Measurements from ENCODE around the gene TMEM11.
"Not testable (repeated sequence)": the region's sequence is repeated elsewhere in the genome, so short reads cannot be mapped to it uniquely, and the experiment has no call there.

TMEM11 gene

DNA sequence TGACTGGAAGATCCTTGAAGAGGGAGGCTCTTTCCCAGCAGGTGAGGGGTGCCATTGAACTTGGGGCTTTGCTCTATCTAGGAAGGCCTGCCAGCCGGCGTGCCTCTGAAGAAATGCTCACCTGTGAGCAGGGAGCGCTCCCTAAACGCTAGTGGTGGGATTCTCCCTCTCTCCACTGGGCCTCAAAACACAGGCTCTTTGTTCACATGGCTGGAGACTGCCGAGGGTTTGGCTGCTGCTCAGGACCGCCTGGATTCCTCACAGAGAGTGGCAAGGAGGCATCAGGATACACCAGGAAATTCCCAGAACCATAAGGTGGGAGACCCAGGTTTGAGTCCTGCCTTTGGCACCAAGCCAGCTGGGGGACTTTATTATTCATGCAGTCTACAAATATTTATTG, 17.6 kb upstream of the TMEM11 start:
- TF ChIP-seq, protein P1, sequence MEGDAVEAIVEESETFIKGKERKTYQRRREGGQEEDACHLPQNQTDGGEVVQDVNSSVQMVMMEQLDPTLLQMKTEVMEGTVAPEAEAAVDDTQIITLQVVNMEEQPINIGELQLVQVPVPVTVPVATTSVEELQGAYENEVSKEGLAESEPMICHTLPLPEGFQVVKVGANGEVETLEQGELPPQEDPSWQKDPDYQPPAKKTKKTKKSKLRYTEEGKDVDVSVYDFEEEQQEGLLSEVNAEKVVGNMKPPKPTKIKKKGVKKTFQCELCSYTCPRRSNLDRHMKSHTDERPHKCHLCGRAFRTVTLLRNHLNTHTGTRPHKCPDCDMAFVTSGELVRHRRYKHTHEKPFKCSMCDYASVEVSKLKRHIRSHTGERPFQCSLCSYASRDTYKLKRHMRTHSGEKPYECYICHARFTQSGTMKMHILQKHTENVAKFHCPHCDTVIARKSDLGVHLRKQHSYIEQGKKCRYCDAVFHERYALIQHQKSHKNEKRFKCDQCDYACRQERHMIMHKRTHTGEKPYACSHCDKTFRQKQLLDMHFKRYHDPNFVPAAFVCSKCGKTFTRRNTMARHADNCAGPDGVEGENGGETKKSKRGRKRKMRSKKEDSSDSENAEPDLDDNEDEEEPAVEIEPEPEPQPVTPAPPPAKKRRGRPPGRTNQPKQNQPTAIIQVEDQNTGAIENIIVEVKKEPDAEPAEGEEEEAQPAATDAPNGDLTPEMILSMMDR (IDR thresholded peaks at IDR 0.05; ENCODE audit: borderline replicate concordance, insufficient read depth, low read depth, low read length) = no peak
- no peak overlapping the region for H3K4me3 ChIP-seq (ENCODE audit: low read depth, low read length)

DNA sequence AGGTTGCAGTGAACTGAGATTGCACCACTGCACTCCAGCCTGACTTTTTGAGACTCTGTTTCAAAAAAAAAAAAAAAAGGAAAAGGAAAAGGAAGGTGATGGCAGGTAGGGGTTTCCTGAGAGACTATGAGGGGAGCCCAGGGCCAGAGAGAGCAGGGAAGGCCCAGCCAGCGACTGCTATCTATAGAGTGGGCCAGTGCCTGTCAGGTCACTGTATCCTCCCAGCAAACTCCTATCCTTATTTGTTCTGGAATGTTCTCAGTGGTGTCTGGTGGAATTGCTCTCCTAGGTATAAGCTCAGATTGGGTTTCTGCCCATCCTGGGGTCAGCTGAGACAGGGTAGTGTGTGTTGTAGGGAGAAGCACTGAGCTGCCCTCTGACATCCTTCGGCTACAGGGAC, 14.9 kb upstream of the TMEM11 start:
- TF ChIP-seq, protein P1 (IDR thresholded peaks at IDR 0.05; ENCODE audit: borderline replicate concordance, insufficient read depth, low read depth, low read length) = no peak
- H3K4me3 ChIP-seq (ENCODE audit: low read depth, low read length) = no peak overlapping the region

DNA sequence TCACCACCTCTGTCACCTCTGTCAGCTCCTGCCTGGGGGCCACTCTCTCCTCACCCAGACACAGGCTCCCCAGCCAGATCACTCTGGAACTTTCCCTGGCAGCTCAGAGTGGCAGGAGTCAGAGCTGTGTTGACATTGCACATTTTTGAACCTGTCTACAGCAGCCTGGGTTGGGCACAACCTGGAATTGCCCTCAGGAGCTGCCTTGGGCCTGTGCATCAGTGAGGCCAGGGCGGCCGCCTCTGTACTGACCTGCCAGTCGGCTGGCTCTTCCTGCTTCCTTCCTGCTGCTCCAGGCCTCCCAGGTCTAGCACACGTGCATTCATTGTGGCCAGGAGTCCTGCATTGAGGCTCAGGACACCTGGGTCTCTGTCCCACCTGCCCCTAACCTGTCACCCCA, 14.2 kb upstream of the TMEM11 start:
- H3K4me3 ChIP-seq (ENCODE audit: low read depth, low read length) = no peak overlapping the region
- TF ChIP-seq, protein P1 (IDR thresholded peaks at IDR 0.05; ENCODE audit: borderline replicate concordance, insufficient read depth, low read depth, low read length) = no peak

DNA sequence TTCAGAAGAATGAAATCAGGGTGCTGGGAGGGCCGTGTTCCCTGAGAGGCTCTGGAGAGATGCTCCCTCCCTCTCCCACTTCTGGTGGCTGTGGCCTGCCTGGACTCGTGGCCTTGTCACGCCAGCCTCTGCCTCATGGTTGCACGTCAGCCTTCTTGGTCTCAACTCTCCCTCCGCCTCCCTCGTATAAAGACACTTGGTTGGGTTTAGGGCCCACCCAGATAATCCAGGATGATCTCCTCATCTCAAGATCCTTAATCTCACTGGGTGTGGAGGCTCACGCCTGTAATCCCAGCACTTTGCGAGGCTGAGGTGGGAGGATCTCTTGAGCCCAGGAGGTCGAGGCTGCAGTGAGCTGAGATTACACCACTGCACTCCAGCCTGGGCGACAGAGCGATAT, 13.3 kb upstream of the TMEM11 start:
- not testable (repeated sequence) for H3K4me3 ChIP-seq (ENCODE audit: low read depth, low read length)

DNA sequence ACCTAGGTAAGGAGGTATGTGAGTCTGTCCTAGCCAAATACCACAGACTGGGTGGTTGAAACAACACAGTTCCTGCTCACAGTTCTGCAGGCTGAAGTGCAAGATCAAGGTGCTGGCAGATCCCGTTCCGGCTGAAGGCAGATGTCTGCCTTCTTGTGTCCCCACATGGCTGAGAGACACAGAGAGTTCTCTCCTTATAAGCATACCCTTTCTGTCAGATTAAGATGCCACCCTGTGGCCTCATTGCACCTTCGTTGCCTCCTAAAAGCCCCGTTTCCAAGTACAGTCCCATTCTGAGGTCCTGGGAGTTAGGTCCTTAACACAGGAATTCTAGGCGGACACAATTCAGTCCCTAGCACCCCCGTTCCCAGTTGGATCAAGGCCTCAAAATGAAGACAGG, 9.1 kb upstream of the TMEM11 start:
- TF ChIP-seq, protein P1 (IDR thresholded peaks at IDR 0.05; ENCODE audit: borderline replicate concordance, insufficient read depth, low read depth, low read length) = no peak
- H3K4me3 ChIP-seq (ENCODE audit: low read depth, low read length) = no peak overlapping the region

DNA sequence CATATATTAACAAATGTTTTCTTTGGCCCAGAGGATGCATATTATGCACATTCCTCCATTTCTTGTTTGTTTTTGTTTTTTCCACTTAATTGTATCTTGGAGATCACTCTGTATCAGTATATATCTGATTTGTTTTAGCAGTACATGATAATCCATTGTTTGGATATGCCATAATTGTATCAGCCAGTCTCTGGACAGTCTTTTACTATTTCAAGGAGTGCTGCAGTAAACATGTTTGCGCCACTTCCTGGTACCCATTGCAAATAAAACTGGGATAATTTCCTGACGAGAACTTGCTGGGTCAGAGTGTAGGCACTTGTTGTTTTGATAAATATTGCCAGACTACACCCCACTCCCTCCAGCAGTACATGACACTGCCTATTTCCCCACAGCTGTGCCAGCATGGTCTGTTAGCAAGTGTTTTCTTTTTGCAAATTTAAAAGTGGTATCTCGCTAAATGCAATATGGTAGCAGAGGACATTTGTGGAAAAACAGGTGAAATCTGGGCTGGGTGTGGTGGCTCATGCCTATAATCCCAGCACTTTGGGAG, 4.9 kb upstream of the TMEM11 start:
- TF ChIP-seq, protein P1 (IDR thresholded peaks at IDR 0.05; ENCODE audit: borderline replicate concordance, insufficient read depth, low read depth, low read length) = no peak
- no peak overlapping the region for H3K4me3 ChIP-seq (ENCODE audit: low read depth, low read length)

DNA sequence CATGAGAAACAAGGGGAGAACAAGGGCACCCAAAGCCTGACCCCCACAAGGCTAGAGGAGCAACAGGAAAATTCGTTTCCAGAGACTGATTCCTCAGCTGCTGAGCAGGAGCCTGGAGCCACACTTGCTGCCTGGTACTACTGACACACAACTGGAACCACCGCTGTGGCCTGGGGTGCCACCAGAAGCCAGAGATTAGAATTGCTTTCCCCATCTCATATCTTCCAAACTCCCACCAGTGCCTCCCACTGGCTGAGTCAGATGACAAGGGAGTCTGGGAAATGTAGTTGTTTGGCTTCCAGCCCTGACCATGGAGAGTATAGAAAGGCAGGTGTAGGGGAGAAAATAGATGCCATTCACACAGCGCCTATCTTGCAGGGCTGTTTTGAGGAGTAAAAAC, 4.1 kb upstream of the TMEM11 start:
- TF ChIP-seq, protein P1 (IDR thresholded peaks at IDR 0.05; ENCODE audit: borderline replicate concordance, insufficient read depth, low read depth, low read length) = no peak
- no peak overlapping the region for H3K4me3 ChIP-seq (ENCODE audit: low read depth, low read length)

DNA sequence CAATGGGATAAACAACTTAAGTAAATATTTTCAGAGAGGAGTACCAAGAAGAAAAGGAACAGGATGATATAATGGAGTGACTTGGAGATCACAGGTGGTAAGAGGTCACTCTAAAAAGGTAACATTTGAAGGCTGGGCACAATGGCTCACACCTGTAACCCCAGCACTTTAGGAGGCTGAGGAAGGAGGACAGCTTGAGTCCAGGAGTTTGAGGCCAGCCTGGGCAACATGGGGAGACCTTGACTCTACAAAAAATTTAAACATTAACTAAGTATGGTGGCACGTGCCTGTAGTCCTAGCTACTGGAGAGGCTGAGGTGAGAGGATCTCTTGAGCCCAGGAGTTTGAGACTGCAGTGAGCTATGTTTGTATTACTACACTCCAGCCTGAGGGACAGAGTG, 3.4 kb upstream of the TMEM11 start:
- TF ChIP-seq, protein P1 (IDR thresholded peaks at IDR 0.05; ENCODE audit: borderline replicate concordance, insufficient read depth, low read depth, low read length) = no peak

More for the DNA sequence above, 3.4 kb upstream of the TMEM11 start:
- H3K4me3 ChIP-seq (ENCODE audit: low read depth, low read length) = no peak overlapping the region
